Measurements from ENCODE around the gene TBC1D24.

TBC1D24 gene

DNA sequence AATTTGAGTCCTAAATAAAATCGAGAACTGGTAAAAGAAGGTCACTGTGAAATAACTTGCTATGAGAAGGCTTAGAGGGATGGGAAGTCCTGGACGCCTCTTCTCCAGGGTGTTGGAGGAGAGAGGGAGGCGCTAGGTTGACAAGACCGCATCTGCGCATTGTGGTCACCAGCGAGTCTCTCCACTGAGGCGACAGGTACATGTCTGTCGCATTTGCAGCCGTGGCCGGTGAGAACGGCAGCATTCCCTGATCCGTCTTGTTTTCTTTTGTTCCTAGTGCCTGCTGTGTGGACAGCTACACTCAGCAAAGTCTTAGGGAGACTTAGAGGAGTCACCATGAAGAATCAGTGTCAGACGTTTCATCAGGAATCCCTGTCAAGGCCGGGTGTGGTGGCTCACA is 30.8 kb downstream of the TBC1D24 start:
- H3K36me3 ChIP-seq, result peaks cover 5% of the 10 kb centered on the region; the same call in 1 of the 2 replicates
- no peak overlapping the region for H3K27ac ChIP-seq
- H3K27me3 ChIP-seq (ENCODE audit: insufficient read depth, low read depth, severe bottlenecking), result no peaks in the 10 kb centered on the region
- H3K4me3 ChIP-seq (ENCODE audit: low read depth, low read length), result no peak overlapping the region
- DNase-seq, result no peak
- TF ChIP-seq, protein P1, sequence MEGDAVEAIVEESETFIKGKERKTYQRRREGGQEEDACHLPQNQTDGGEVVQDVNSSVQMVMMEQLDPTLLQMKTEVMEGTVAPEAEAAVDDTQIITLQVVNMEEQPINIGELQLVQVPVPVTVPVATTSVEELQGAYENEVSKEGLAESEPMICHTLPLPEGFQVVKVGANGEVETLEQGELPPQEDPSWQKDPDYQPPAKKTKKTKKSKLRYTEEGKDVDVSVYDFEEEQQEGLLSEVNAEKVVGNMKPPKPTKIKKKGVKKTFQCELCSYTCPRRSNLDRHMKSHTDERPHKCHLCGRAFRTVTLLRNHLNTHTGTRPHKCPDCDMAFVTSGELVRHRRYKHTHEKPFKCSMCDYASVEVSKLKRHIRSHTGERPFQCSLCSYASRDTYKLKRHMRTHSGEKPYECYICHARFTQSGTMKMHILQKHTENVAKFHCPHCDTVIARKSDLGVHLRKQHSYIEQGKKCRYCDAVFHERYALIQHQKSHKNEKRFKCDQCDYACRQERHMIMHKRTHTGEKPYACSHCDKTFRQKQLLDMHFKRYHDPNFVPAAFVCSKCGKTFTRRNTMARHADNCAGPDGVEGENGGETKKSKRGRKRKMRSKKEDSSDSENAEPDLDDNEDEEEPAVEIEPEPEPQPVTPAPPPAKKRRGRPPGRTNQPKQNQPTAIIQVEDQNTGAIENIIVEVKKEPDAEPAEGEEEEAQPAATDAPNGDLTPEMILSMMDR (IDR thresholded peaks at IDR 0.05; ENCODE audit: low read depth, low read length), result no peak
- no peaks in the 10 kb centered on the region for H3K9me3 ChIP-seq (ENCODE audit: severe bottlenecking)

DNA sequence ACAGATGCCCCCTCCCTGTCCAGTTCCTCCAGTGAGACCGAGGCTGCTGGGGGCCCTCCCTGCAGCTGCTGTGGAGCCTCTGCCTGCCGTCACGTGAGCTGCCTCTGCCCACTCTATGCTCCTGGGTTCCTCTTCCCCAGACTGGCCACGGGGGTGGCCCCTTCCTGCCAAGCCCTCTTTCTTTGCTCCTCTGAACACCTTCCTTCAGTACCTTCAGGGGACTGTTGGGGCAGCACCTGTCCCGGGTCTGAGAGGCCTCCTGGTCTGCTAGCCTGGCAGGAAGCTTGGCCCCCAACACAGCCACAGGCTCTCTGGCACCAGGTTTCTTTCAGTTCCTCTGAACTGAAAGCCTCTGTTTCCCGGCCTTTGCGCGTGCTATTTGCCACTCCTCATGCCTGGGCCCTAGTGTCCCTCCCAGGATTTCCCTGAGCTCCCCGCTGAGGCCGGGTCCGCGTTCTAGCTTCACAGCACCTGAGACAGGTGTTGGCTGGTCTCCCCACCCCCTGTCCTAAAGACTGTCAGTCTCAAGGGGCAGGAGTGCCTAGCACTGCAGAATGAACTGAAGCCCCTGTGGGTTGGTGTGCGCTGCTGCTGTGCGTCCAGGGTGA is 32.2 kb downstream of the TBC1D24 start:
- TF ChIP-seq, protein P1 (IDR thresholded peaks at IDR 0.05; ENCODE audit: low read depth, low read length), result no peak
- Histone ChIP-seq H3K27ac (no peak overlapping the region), H3K27me3 (ENCODE audit: insufficient read depth, low read depth, severe bottlenecking) (no peaks in the 10 kb centered on the region), H3K9me3 (ENCODE audit: severe bottlenecking) (no peaks in the 10 kb centered on the region), H3K36me3 (peaks cover 1% of the 10 kb centered on the region; the same call in 1 of the 2 replicates), H3K4me3 (ENCODE audit: low read depth, low read length) (no peak overlapping the region)
- DNase-seq, result no peak

GRCh38 chr16:2507665-2508064 is 32.7 kb downstream of the TBC1D24 start:
- H3K36me3 ChIP-seq, result no peaks in the 10 kb centered on the region
- no peaks in the 10 kb centered on the region for H3K27me3 ChIP-seq (ENCODE audit: insufficient read depth, low read depth, severe bottlenecking)
- TF ChIP-seq, protein P1 (IDR thresholded peaks at IDR 0.05; ENCODE audit: low read depth, low read length), result no peak
- no peak overlapping the region for H3K4me3 ChIP-seq (ENCODE audit: low read depth, low read length)
- H3K27ac ChIP-seq, result no peak overlapping the region
- no peaks in the 10 kb centered on the region for H3K9me3 ChIP-seq (ENCODE audit: severe bottlenecking)
- DNase-seq, result no peak

DNA sequence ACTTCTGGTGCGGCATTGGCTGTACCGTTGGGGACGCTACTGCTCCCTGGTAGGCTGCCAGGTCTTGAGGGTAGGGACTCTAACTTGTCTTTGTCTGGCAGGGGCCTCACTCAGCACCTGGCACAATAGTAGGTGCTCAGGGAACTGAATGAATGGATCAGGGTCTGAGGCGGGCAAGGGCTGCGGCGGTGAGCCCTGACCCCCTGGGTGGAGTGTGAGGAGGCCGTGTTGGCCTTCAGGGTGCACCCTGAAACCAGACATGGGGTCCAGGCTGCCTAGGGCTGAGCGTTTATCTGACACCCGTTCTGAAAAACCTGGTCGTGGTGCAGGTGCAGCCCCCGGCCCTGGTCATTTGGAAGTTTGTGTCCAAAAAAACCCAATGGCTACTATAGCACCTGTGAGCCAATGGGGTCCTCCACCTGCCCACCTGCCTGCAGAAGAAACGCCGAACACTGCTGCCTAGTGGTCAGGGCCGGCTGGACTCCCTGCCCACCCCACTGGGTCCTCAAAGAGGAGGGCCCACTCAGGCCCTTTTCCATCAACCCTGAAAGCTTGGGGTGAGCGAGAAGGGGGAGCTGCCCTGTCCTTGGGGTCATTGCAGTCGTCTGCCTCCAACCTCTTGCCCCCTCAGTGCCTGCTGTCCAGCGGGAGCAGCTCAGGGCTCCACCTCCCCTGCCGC is 33.9 kb downstream of the TBC1D24 start:
- H3K27ac ChIP-seq, result no peak overlapping the region
- H3K36me3 ChIP-seq, result no peaks in the 10 kb centered on the region
- H3K9me3 ChIP-seq (ENCODE audit: severe bottlenecking), result no peaks in the 10 kb centered on the region
- no peaks in the 10 kb centered on the region for H3K27me3 ChIP-seq (ENCODE audit: insufficient read depth, low read depth, severe bottlenecking)
- TF ChIP-seq, protein P1 (IDR thresholded peaks at IDR 0.05; ENCODE audit: low read depth, low read length), result no peak
- no peak for DNase-seq
- no peak overlapping the region for H3K4me3 ChIP-seq (ENCODE audit: low read depth, low read length)

DNA sequence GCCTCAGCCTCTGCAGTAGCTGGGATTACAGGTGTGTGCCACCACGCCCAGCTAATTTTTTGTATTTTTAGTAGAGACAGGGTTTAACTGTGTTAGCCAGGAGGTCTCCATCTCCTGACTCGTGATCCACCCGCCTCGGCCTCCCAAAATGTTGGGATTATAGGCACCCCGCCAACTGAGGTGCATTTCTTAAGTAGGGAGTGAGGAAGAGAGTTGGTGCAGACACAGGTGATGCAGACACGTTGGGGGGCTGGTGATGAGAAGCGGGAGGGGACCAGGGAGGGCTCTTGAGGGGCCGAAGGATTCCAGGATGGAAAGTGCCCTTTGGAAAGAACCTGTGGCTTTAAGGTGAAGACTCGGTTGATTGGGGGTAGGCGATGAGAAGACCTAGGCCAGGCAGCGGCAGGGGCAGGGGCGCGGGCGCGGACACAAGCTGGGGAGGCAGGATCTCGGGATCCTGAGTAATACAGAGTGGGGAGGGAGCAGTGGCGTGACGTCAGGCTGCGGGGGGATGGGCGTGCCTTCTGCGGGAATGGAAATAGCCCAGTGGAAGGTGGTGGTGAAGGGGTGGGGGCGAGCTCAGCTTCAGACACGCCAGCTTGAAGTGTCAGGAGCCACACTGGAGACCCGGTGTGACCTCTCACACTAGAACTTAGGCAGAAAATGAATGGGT is 36.3 kb downstream of the TBC1D24 start:
- Histone ChIP-seq H3K27me3 (ENCODE audit: insufficient read depth, low read depth, severe bottlenecking) (no peaks in the 10 kb centered on the region), H3K27ac (peak overlapping the region; percentile 92), H3K4me3 (ENCODE audit: low read depth, low read length) (no peak overlapping the region), H3K36me3 (0 out of 2 replicates have a peak, but pooled peaks cover under 1% of the 10 kb centered on the region), H3K9me3 (ENCODE audit: severe bottlenecking) (no peaks in the 10 kb centered on the region)
- TF ChIP-seq, protein P1 (IDR thresholded peaks at IDR 0.05; ENCODE audit: low read depth, low read length), result no peak
- peak; percentile 89 for DNase-seq
